ENCODE results near the gene SERPINB7. TPM values are rescaled to one million over a fixed set of nuclear protein-coding genes. Genes with fewer than 3 reads are reported as not detected.

Gene SERPINB7
- total RNA-seq, 1 donor from 2014 or later: not detected

DNA sequence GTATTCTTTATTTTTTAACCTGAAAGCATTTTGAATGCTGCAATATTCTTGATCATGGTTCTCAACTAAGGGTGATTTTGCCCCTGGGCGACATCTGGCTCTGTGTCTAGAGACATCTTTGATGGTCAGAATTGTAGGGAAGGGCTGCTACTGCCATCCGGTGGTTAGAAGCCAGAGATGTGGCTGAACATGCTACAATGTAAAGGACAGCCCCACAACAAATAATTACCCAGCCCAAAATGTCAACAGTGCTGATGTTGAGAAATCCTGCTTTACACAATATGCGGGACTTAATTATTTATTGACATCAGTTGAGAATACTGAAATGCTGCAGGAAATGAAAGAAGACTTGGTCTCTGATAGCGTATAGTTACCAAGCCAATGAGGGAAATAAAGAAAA, 74.8 kb downstream of the SERPINB7 start:
- no peak overlapping the region for H3K27ac Mint-ChIP-seq
- peak; percentile 60 for DNase-seq (ENCODE audit: low spot score)
- TF ChIP-seq EZH2 (IDR thresholded peaks at IDR 0.05): no peak
- TF ChIP-seq, protein P1, sequence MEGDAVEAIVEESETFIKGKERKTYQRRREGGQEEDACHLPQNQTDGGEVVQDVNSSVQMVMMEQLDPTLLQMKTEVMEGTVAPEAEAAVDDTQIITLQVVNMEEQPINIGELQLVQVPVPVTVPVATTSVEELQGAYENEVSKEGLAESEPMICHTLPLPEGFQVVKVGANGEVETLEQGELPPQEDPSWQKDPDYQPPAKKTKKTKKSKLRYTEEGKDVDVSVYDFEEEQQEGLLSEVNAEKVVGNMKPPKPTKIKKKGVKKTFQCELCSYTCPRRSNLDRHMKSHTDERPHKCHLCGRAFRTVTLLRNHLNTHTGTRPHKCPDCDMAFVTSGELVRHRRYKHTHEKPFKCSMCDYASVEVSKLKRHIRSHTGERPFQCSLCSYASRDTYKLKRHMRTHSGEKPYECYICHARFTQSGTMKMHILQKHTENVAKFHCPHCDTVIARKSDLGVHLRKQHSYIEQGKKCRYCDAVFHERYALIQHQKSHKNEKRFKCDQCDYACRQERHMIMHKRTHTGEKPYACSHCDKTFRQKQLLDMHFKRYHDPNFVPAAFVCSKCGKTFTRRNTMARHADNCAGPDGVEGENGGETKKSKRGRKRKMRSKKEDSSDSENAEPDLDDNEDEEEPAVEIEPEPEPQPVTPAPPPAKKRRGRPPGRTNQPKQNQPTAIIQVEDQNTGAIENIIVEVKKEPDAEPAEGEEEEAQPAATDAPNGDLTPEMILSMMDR (IDR thresholded peaks at IDR 0.05): peak; percentile 65

DNA sequence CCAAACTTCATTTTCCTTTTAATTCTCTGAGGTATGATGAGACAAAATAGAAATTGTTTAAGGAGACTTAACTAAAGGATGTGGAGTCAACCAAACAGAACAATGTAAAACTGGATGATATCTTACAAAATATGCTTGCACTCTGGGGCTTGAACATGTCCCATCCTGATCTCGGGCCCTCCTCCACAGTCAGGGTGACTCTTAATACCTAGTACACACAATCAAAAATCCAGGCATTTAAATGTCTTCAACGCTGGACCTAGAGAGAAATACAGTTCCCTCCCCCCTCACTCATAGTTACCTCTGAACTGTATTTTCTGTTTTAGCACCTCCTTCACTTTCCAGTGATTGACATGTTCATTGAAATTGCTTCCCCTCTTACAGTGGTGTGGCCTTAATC, 75.4 kb downstream of the SERPINB7 start:
- H2AFZ ChIP-seq (replicated peaks): no peak overlapping the region
- Mint-ChIP-seq H3K4me1 (no peaks in the 10 kb centered on the region), H3K36me3 (no peaks in the 10 kb centered on the region), H3K9me3 (peaks cover 2% of the 10 kb centered on the region), H3K27ac (no peak overlapping the region), H3K27me3 (ENCODE audit: insufficient read depth, low read depth) (no peaks in the 10 kb centered on the region), H3K4me3 (no peak overlapping the region)
- TF ChIP-seq EZH2 (IDR thresholded peaks at IDR 0.05) (no peak), EZH2phosphoT487 (IDR thresholded peaks at IDR 0.05) (no peak)
- TF ChIP-seq, protein P1 (IDR thresholded peaks at IDR 0.05): no peak
- H3K9ac ChIP-seq: no peak overlapping the region
- H3K27ac ChIP-seq: no peak overlapping the region
- no peaks in the 10 kb centered on the region for H3F3A ChIP-seq (ENCODE audit: low read depth)
- no peaks in the 10 kb centered on the region for H3K36me3 ChIP-seq
- no peak overlapping the region for H3K4me2 ChIP-seq
- no peak overlapping the region for H3K4me3 ChIP-seq
- no peaks in the 10 kb centered on the region for H3K9me3 ChIP-seq (ENCODE audit: low read depth)
- no peaks in the 10 kb centered on the region for H3K4me1 ChIP-seq
- H4K20me1 ChIP-seq (ENCODE audit: low read depth): no peaks in the 10 kb centered on the region
- H3K27me3 ChIP-seq: no peaks in the 10 kb centered on the region
- no peaks in the 10 kb centered on the region for H3K79me2 ChIP-seq (ENCODE audit: low read depth)
- no peak for DNase-seq (ENCODE audit: low spot score)

More for the DNA sequence above, 74.8 kb downstream of the SERPINB7 start:
- Histone ChIP-seq H3K27ac (no peak overlapping the region), H3K9ac (no peak overlapping the region), H3K36me3 (no peaks in the 10 kb centered on the region), H2AFZ (replicated peaks) (no peak overlapping the region), H3K4me3 (no peak overlapping the region), H3K4me1 (no peaks in the 10 kb centered on the region), H4K20me1 (ENCODE audit: low read depth) (no peaks in the 10 kb centered on the region), H3K79me2 (ENCODE audit: low read depth) (no peaks in the 10 kb centered on the region), H3F3A (ENCODE audit: low read depth) (no peaks in the 10 kb centered on the region), H3K4me2 (no peak overlapping the region), H3K27me3 (no peaks in the 10 kb centered on the region), H3K9me3 (ENCODE audit: low read depth) (no peaks in the 10 kb centered on the region)
- no peaks in the 10 kb centered on the region for H3K4me1 Mint-ChIP-seq
- H3K9me3 Mint-ChIP-seq: peaks cover 1% of the 10 kb centered on the region
- no peaks in the 10 kb centered on the region for H3K36me3 Mint-ChIP-seq
- H3K4me3 Mint-ChIP-seq: no peak overlapping the region
- no peaks in the 10 kb centered on the region for H3K27me3 Mint-ChIP-seq (ENCODE audit: insufficient read depth, low read depth)

Other genes starting within 250 kb of the SERPINB7 start
- gene SERPINB12, start 233.0 kb upstream of the SERPINB7 start, total RNA-seq (ENCODE audit: low replicate concordance): not detected in 2 replicates
- not detected in 2 replicates for gene SERPINB13, start 188.1 kb upstream of the SERPINB7 start, total RNA-seq (ENCODE audit: low replicate concordance)
- gene SERPINB4, start 131.2 kb upstream of the SERPINB7 start, total RNA-seq (ENCODE audit: low replicate concordance): not detected in 2 replicates
- gene SERPINB3, start 113.5 kb upstream of the SERPINB7 start, total RNA-seq (ENCODE audit: low replicate concordance): not detected in 2 replicates
- gene SERPINB11, start 72.5 kb upstream of the SERPINB7 start, total RNA-seq (ENCODE audit: low replicate concordance): not detected in 2 replicates
- not detected in 2 replicates for gene SERPINB2, start 112.3 kb downstream of the SERPINB7 start, total RNA-seq (ENCODE audit: low replicate concordance)
- not detected in 2 replicates for gene SERPINB10, start 132.5 kb downstream of the SERPINB7 start, total RNA-seq (ENCODE audit: low replicate concordance)
- 0.19 and 0.88 TPM in 2 replicates for gene HMSD, start 173.9 kb downstream of the SERPINB7 start, total RNA-seq (ENCODE audit: low replicate concordance)
- gene SERPINB8, start 194.7 kb downstream of the SERPINB7 start, total RNA-seq (ENCODE audit: low replicate concordance): 0.34 and 0.46 TPM in 2 replicates